Activated effector memory CD4-positive, alpha-beta T cell treated with Interleukin-2 at 50 U/mL for 16 hours (primary cell): ENCODE results near the gene MARVELD1.
"Not testable (repeated sequence)": the region's sequence is repeated elsewhere in the genome, so short reads cannot be mapped to it uniquely, and the experiment has no call there.

Experiments
- DNase-seq: peaks from one replicate; pipeline ENCODE4 v3.0.0-alpha.2; 2020

Gene MARVELD1

GRCh38 chr10:97713339-97713825 lies at the start of gene MARVELD1:
MARVELD1 (plus strand) TSS chr10:97713730; CDS start chr10:97713877, 147 bp downstream.
- DNase-seq, result no peak

- no peak for DNase-seq
Measured at GRCh38 chr10:97664282-97664850, 49.2 kb upstream of the MARVELD1 start.

GRCh38 chr10:97666992-97667391 lies 46.5 kb upstream of the MARVELD1 start:
- DNase-seq, result no peak

GRCh38 chr10:97667463-97667862 lies 46.1 kb upstream of the MARVELD1 start:
- DNase-seq, result no peak

- DNase-seq, result no peak
Measured at GRCh38 chr10:97669571-97669970, 44.0 kb upstream of the MARVELD1 start.

GRCh38 chr10:97673736-97674525 lies 39.6 kb upstream of the MARVELD1 start:
- no peak for DNase-seq

GRCh38 chr10:97675222-97675621 lies 38.3 kb upstream of the MARVELD1 start:
- no peak for DNase-seq

GRCh38 chr10:97676770-97677581 lies 36.6 kb upstream of the MARVELD1 start:
- peak; percentile 8 for DNase-seq

GRCh38 chr10:97679594-97679993 lies 33.9 kb upstream of the MARVELD1 start:
- no peak for DNase-seq

- no peak for DNase-seq
Measured at GRCh38 chr10:97682042-97682441, 31.5 kb upstream of the MARVELD1 start.

- no peak for DNase-seq
Measured at GRCh38 chr10:97683556-97684367, 29.8 kb upstream of the MARVELD1 start.

GRCh38 chr10:97684368-97684713 lies 29.2 kb upstream of the MARVELD1 start:
- not testable (repeated sequence) for DNase-seq

- no peak for DNase-seq
Measured at GRCh38 chr10:97684866-97685394, 28.6 kb upstream of the MARVELD1 start.

- no peak for DNase-seq
Measured at GRCh38 chr10:97685395-97685958, 28.1 kb upstream of the MARVELD1 start.

GRCh38 chr10:97686301-97686961 lies 27.1 kb upstream of the MARVELD1 start:
- peak; percentile 6 for DNase-seq

- peak; percentile 91 for DNase-seq
Measured at GRCh38 chr10:97686962-97687784, 26.4 kb upstream of the MARVELD1 start, which contains the start of gene AVPI1. AVPI1 (minus strand) TSS chr10:97687241; CDS start chr10:97679905, 7,336 bp downstream.

- no peak for DNase-seq
Measured at GRCh38 chr10:97687785-97688781, 25.4 kb upstream of the MARVELD1 start.

GRCh38 chr10:97689559-97690020 lies 23.9 kb upstream of the MARVELD1 start:
- no peak for DNase-seq

GRCh38 chr10:97690133-97690532 lies 23.4 kb upstream of the MARVELD1 start:
- no peak for DNase-seq
